Activated naive CD4-positive, alpha-beta T cell treated with Interleukin-2 at 50 U/mL for 16 hours (primary cell): ENCODE measurements around the gene GNG3.
"Not testable (repeated sequence)": the region's sequence is repeated elsewhere in the genome, so short reads cannot be mapped to it uniquely, and the experiment has no call there.

Experiments
- DNase-seq: peaks from one replicate; pipeline ENCODE4 v3.0.0-alpha.2; 2020

GNG3 gene

GRCh38 chr11:62707277-62707861 is at the start of gene GNG3, which contains the start of gene BSCL2:
Gene GNG3 (plus strand): TSS chr11:62707676. CDS start chr11:62708296, 620 bp downstream.
Gene BSCL2 (minus strand): TSS chr11:62707424. CDS start chr11:62707195, 229 bp downstream.
- no peak for DNase-seq

- DNase-seq = peak; percentile 53
Measured at GRCh38 chr11:62664405-62665074, 42.9 kb upstream of the GNG3 start.

- peak; percentile 96 for DNase-seq
Measured at GRCh38 chr11:62665075-62665598, 42.3 kb upstream of the GNG3 start, which contains the start of the genes C11orf98 and CSKMT. Gene C11orf98 (minus strand): TSS chr11:62665210. CDS start chr11:62665169, 41 bp downstream. Gene CSKMT (plus strand): TSS chr11:62665312. CDS start chr11:62665880, 568 bp downstream.

GRCh38 chr11:62665599-62666258 is 41.7 kb upstream of the GNG3 start:
- peak; percentile 71 for DNase-seq

- DNase-seq = no peak
Measured at GRCh38 chr11:62666259-62666926, 41.1 kb upstream of the GNG3 start.

- DNase-seq = no peak
Measured at GRCh38 chr11:62667460-62667859, 40.0 kb upstream of the GNG3 start.

GRCh38 chr11:62669420-62670161 is 37.9 kb upstream of the GNG3 start:
- no peak for DNase-seq

- no peak for DNase-seq
Measured at GRCh38 chr11:62671236-62671607, 36.3 kb upstream of the GNG3 start.

- peak; percentile 86 for DNase-seq
Measured at GRCh38 chr11:62671608-62672389, 35.7 kb upstream of the GNG3 start, which contains the start of the genes LBHD1 and UQCC3. Gene LBHD1 (minus strand): TSS chr11:62672267. CDS start chr11:62670031, 2,236 bp downstream. Gene UQCC3 (plus strand): TSS chr11:62671673. CDS start chr11:62671746, 73 bp downstream.

GRCh38 chr11:62673196-62673525 is 34.3 kb upstream of the GNG3 start:
- DNase-seq = no peak

GRCh38 chr11:62675415-62675814 is 32.1 kb upstream of the GNG3 start:
- not testable (repeated sequence) for DNase-seq

GRCh38 chr11:62676698-62677097 is 30.8 kb upstream of the GNG3 start:
- no peak for DNase-seq

GRCh38 chr11:62677156-62677555 is 30.3 kb upstream of the GNG3 start:
- no peak for DNase-seq

GRCh38 chr11:62677714-62678113 is 29.8 kb upstream of the GNG3 start:
- no peak for DNase-seq

GRCh38 chr11:62678433-62678769 is 29.1 kb upstream of the GNG3 start:
- no peak for DNase-seq

GRCh38 chr11:62678770-62679696 is 28.4 kb upstream of the GNG3 start, which contains the start of gene UBXN1:
Gene UBXN1 (minus strand): TSS chr11:62679073. CDS start chr11:62678923, 150 bp downstream.
- DNase-seq = peak; percentile 88

- peak; percentile 33 for DNase-seq
Measured at GRCh38 chr11:62680825-62681240, 26.6 kb upstream of the GNG3 start.

- no peak for DNase-seq
Measured at GRCh38 chr11:62682518-62682917, 25.0 kb upstream of the GNG3 start.

- no peak for DNase-seq
Measured at GRCh38 chr11:62687508-62688396, 19.7 kb upstream of the GNG3 start.
